PC-3 (cell line): ENCODE measurements around the gene PUM2. TPM values are rescaled to one million over a fixed set of nuclear protein-coding genes. Genes with fewer than 3 reads are reported as not detected.

Source experiments
- ATAC-seq: fragments of 200-7000 bp; cut with Tn5 transposase; 2 replicates; pipeline ENCODE4 v1.9.1; 2020; ENCODE audit warnings: mild to moderate bottlenecking, moderate library complexity
- BruUV-seq: library from RNA; stranded (reverse); fragments of 400-500 nt; replicated peaks from 2 replicates; lab custom pipeline; 2021; lab: Mats Ljungman, UMichigan
- CTCF ChIA-PET: fragments of 300-600 bp; sonication (Branson Sonifier 250); formaldehyde crosslinking; loops from one replicate; lab custom pipeline; 2022; ENCODE audit warnings: antibody characterized with exemption; lab: Charles Lee
- POLR2A ChIA-PET: fragments of 300-600 bp; sonication (Branson Sonifier 250); formaldehyde crosslinking; loops from one replicate; lab custom pipeline; 2022; ENCODE audit warnings: antibody characterized with exemption; ENCODE audit not compliant: unreplicated experiment; lab: Charles Lee
- DNase-seq: peaks from one replicate; pipeline ENCODE4 v3.0.0-alpha.2; 2015
- H2AFZ ChIP-seq: fragments of 300-600 bp; sonication (generic); 2 replicates; pipeline ENCODE4 v1.6.0; 2016; ENCODE audit warnings: antibody characterized with exemption, low read length
- H3F3A ChIP-seq: fragments of 300-600 bp; sonication (generic); one replicate; pipeline ENCODE4 v1.6.0; 2017; ENCODE audit warnings: antibody characterized with exemption, low read length, control low read depth, mild to moderate bottlenecking; ENCODE audit not compliant: unreplicated experiment
- H3K27ac ChIP-seq: fragments of 300-600 bp; sonication (generic); 2 replicates; pipeline ENCODE4 v1.5.1; 2016; ENCODE audit warnings: mild to moderate bottlenecking, low read length
- H3K27me3 ChIP-seq: fragments of 300-600 bp; sonication (generic); 2 replicates; pipeline ENCODE4 v1.6.1; 2016; ENCODE audit warnings: low read length, mixed read lengths
- H3K36me3 ChIP-seq: fragments of 300-600 bp; sonication (generic); 2 replicates; pipeline ENCODE4 v1.6.1; 2016; ENCODE audit warnings: low read depth, mixed run types, low read length, mixed read lengths
- H3K4me1 ChIP-seq: fragments of 300-600 bp; sonication (generic); 2 replicates; pipeline ENCODE4 v1.5.1; 2016; ENCODE audit warnings: low read length; ENCODE audit not compliant: insufficient read depth
- H3K4me2 ChIP-seq: fragments of 300-600 bp; sonication (generic); 2 replicates; pipeline ENCODE4 v1.6.0; 2016; ENCODE audit warnings: low read length
- H3K4me3 ChIP-seq: fragments of 300-600 bp; sonication (generic); 2 replicates; pipeline ENCODE4 v1.5.1; 2016; ENCODE audit warnings: mild to moderate bottlenecking, low read length, mixed read lengths
- H3K79me2 ChIP-seq: fragments of 300-600 bp; sonication (generic); 2 replicates; pipeline ENCODE4 v1.6.1; 2017; ENCODE audit warnings: low read length, mixed read lengths
- H3K9ac ChIP-seq: fragments of 300-600 bp; sonication (generic); 2 replicates; pipeline ENCODE4 v1.6.0; 2016; ENCODE audit warnings: mild to moderate bottlenecking, low read length
- H3K9me2 ChIP-seq: fragments of 300-600 bp; sonication (generic); replicated peaks from 2 replicates; pipeline ENCODE4 v1.6.1; 2016; ENCODE audit warnings: mixed run types, low read length, mixed read lengths
- H3K9me3 ChIP-seq: fragments of 300-600 bp; sonication (generic); 2 replicates; pipeline ENCODE4 v1.6.1; 2016; ENCODE audit warnings: low read length, mixed read lengths
- H4K20me1 ChIP-seq: fragments of 300-600 bp; sonication (generic); 2 replicates; pipeline ENCODE4 v1.6.1; 2016; ENCODE audit warnings: low read length, mixed read lengths
- EZH2 ChIP-seq: fragments of 300-600 bp; sonication (generic); IDR thresholded peaks from one replicate; pipeline ENCODE4 v1.6.1; 2017; ENCODE audit warnings: antibody characterized with exemption, mild to moderate bottlenecking, low read length; ENCODE audit not compliant: unreplicated experiment
- EZH2phosphoT487 ChIP-seq: fragments of 300-600 bp; sonication (generic); IDR thresholded peaks from 2 replicates; pipeline ENCODE4 v1.6.1; 2018; ENCODE audit warnings: mild to moderate bottlenecking, antibody characterized with exemption, low read length, borderline replicate concordance
- intact Hi-C: fragments of 100-400 bp; cut with micrococcal nuclease; formaldehyde crosslinking; loops from 2 replicates; pipeline ENCODE4 v1.9.0; 2023
- total RNA-seq: library from RNA; depleted of rRNA; stranded (reverse); fragments of >200 nt; gene quantifications from 2 replicates; pipeline ENCODE4 v1.2.3, GENCODE V29; 2014
- TF ChIP-seq, protein P1 (sequence below): fragments of 300-600 bp; sonication (generic); conservative IDR thresholded peaks from 2 replicates; pipeline ENCODE4 v1.5.1; 2017; ENCODE audit warnings: antibody characterized with exemption, low read depth, mild to moderate bottlenecking, low read length

Gene PUM2
- total RNA-seq, 1 experiment from 2014 or later: 14.9 TPM

DNA sequence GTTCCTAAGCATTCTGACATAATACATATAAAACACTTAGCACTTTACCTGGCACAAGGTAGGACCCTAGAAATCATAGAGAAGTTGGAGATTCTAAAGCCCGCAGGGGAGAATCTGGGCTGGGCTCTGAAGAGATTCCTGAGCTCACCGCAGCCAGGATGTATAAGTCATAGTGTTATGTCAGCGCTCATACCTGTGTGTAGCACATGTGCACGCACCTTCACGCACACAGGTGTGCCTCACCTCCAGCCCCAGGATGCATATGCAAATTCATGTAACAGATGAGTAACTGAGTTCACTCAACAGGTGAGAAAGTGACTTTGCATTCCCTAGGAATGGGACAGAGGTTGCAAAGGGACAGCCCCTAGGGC, 117.8 kb downstream of the PUM2 start:
- Histone ChIP-seq H3K4me1 (peaks cover 61% of the 10 kb centered on the region), H3K36me3 (no peaks in the 10 kb centered on the region), H3K9me2 (no peaks in the 10 kb centered on the region), H3K79me2 (no peaks in the 10 kb centered on the region), H3F3A (peaks cover 10% of the 10 kb centered on the region), H4K20me1 (no peaks in the 10 kb centered on the region), H3K4me3 (peak overlapping the region; percentile 63), H3K4me2 (peak overlapping the region; percentile 94), H3K9ac (peak overlapping the region; percentile 94), H3K9me3 (no peaks in the 10 kb centered on the region), H2AFZ (no peak overlapping the region), H3K27me3 (no peaks in the 10 kb centered on the region), H3K27ac (peak overlapping the region; percentile 100)
- POLR2A ChIA-PET: interaction anchor here (0.5 to 1.2 kb wide), 5 partner anchors 10 to 1882 kb away, joined by 3 to 11 read pairs (median 4); no protein-coding TSS in a partner anchor
- no peak for TF ChIP-seq EZH2phosphoT487
- TF ChIP-seq, protein P1, sequence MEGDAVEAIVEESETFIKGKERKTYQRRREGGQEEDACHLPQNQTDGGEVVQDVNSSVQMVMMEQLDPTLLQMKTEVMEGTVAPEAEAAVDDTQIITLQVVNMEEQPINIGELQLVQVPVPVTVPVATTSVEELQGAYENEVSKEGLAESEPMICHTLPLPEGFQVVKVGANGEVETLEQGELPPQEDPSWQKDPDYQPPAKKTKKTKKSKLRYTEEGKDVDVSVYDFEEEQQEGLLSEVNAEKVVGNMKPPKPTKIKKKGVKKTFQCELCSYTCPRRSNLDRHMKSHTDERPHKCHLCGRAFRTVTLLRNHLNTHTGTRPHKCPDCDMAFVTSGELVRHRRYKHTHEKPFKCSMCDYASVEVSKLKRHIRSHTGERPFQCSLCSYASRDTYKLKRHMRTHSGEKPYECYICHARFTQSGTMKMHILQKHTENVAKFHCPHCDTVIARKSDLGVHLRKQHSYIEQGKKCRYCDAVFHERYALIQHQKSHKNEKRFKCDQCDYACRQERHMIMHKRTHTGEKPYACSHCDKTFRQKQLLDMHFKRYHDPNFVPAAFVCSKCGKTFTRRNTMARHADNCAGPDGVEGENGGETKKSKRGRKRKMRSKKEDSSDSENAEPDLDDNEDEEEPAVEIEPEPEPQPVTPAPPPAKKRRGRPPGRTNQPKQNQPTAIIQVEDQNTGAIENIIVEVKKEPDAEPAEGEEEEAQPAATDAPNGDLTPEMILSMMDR: no peak
- TF ChIP-seq EZH2: no peak
- CTCF ChIA-PET: interaction anchor here (0.5 to 1.8 kb wide), 4 partner anchors 10 to 127 kb away, joined by 3 to 7 read pairs (median 3); no protein-coding TSS in a partner anchor
- ATAC-seq (peak; percentile 20), DNase-seq (peak; percentile 98)
- BruUV-seq: no TSS peak
- intact Hi-C loops: no loop called here

DNA sequence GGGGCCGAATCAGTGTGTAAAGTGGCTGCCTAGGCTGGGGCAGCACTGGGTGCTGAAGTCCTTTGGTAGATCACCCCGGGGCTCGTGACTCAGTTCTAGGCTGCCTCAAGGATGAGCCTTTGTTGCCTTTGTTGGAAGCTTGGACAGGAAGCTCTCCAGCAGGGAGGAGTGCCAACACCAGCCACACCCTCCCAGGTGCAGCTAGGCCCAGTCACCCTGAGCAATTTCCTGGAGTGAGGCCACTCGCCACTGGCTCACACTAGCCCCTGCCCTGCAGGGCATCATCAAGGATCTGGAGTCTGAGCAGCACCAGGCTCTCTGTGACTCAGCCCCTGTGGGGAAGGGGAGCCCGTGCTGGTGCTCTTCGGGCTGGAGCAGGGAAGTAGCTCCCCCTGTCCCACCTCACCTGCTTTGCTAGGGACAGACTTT, 119.0 kb downstream of the PUM2 start:
- Histone ChIP-seq H3K79me2 (no peaks in the 10 kb centered on the region), H3K4me3 (peak overlapping the region; percentile 40; the same call in 1 of the 2 replicates), H3K27ac (peak overlapping the region; percentile 100), H3K36me3 (no peaks in the 10 kb centered on the region), H3K4me2 (peak overlapping the region; percentile 94), H4K20me1 (no peaks in the 10 kb centered on the region), H2AFZ (no peak overlapping the region), H3K4me1 (peaks cover 52% of the 10 kb centered on the region), H3K9me2 (no peaks in the 10 kb centered on the region), H3K9ac (peak overlapping the region; percentile 94), H3K9me3 (no peaks in the 10 kb centered on the region), H3F3A (peaks cover 10% of the 10 kb centered on the region), H3K27me3 (no peaks in the 10 kb centered on the region)
- ChIA-PET POLR2A (interaction anchor here (0.5 to 1.2 kb wide), 7 partner anchors 17 to 208 kb away, joined by 3 to 14 read pairs (median 11); no protein-coding TSS in a partner anchor), CTCF (interaction anchor here (0.6 to 1.8 kb wide), 3 partner anchors 52 to 83 kb away, joined by 4 to 11 read pairs (median 7); no protein-coding TSS in a partner anchor)
- BruUV-seq: no TSS peak
- peak; percentile 81 for ATAC-seq
- DNase-seq: peak; percentile 99
- intact Hi-C loops: loop anchor here (2.0 kb wide), 1 partner anchor 277 kb away; no protein-coding TSS in a partner anchor
- peak; percentile 83 for TF ChIP-seq EZH2phosphoT487
- TF ChIP-seq, protein P1: no peak

DNA sequence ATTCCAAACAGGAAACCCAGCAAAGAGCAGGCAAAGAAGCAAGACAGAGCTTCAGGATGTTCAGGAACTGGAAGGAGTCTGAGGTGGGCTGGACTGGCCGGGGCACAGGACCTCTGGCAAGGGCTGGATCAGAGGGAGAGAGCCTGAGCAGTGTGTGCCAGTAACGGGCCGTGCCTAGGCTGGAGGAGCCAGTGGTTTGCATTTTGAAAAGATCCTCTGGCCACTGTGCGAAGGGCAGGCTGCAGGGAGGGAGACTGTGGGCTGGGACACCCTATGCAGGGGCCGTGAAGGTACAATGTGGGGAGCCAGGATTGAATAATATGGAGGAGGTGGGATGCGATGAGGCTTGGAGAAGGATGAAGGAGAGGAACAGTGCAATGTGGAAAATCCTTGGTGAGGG, 119.5 kb downstream of the PUM2 start:
- ATAC-seq (peak; percentile 2), DNase-seq (no peak)
- H3K4me3 ChIP-seq: peak overlapping the region; percentile 40; the same call in 1 of the 2 replicates
- ChIA-PET CTCF (interaction anchor here (1.1 kb wide), 1 partner anchor 51 kb away, joined by 4 read pairs; no protein-coding TSS in a partner anchor), POLR2A (interaction anchor here (0.5 to 0.8 kb wide), 4 partner anchors 29 to 208 kb away, joined by 4 to 14 read pairs (median 10); no protein-coding TSS in a partner anchor)
- H3K4me2 ChIP-seq: peak overlapping the region; percentile 78
- H3F3A ChIP-seq: peaks cover 10% of the 10 kb centered on the region
- H3K27me3 ChIP-seq: no peaks in the 10 kb centered on the region
- no peaks in the 10 kb centered on the region for H3K9me3 ChIP-seq
- H3K9me2 ChIP-seq: no peaks in the 10 kb centered on the region
- intact Hi-C loops: loop anchor here (2.0 kb wide), 1 partner anchor 276 kb away; no protein-coding TSS in a partner anchor
- TF ChIP-seq EZH2 (no peak), EZH2phosphoT487 (no peak)
- TF ChIP-seq, protein P1: no peak
- peaks cover 50% of the 10 kb centered on the region for H3K4me1 ChIP-seq
- no peaks in the 10 kb centered on the region for H3K36me3 ChIP-seq
- no peaks in the 10 kb centered on the region for H4K20me1 ChIP-seq
- H3K79me2 ChIP-seq: no peaks in the 10 kb centered on the region
- no peak overlapping the region for H2AFZ ChIP-seq
- no TSS peak for BruUV-seq
- H3K27ac ChIP-seq: peak overlapping the region; percentile 98
- H3K9ac ChIP-seq: peak overlapping the region; percentile 86
